Mesendoderm (in vitro differentiated cells): ENCODE measurements around the gene NLN.
"Not testable (repeated sequence)": the region's sequence is repeated elsewhere in the genome, so short reads cannot be mapped to it uniquely, and the experiment has no call there.

Source experiments
- DNase-seq: peaks from one replicate; pipeline ENCODE4 v3.0.0; 2013
- H2AK5ac ChIP-seq: 2 replicates; pipeline ENCODE4 v1.6.1; 2013; ENCODE audit warnings: low read length, inconsistent platforms
- H2BK120ac ChIP-seq: 2 replicates; pipeline ENCODE4 v1.6.1; 2013; ENCODE audit warnings: low read depth, mild to moderate bottlenecking, low read length, moderate library complexity, mixed read lengths
- H2BK15ac ChIP-seq: replicated peaks from 2 replicates; pipeline ENCODE4 v1.6.1; 2013; ENCODE audit warnings: low read depth, mild to moderate bottlenecking, moderate library complexity
- H2BK5ac ChIP-seq: 2 replicates; pipeline ENCODE4 v1.6.1; 2013; ENCODE audit warnings: low read length, inconsistent platforms
- H3K18ac ChIP-seq: 2 replicates; pipeline ENCODE4 v1.6.1; 2013; ENCODE audit warnings: mild to moderate bottlenecking, low read length, mixed read lengths
- H3K23ac ChIP-seq: one replicate; pipeline ENCODE4 v1.6.1; 2013; ENCODE audit warnings: low read length
- H3K27ac ChIP-seq: 2 replicates; pipeline ENCODE4 v1.5.1; 2013; ENCODE audit warnings: low read depth, mild to moderate bottlenecking, inconsistent platforms, low read length, moderate library complexity
- H3K27me3 ChIP-seq: 2 replicates; pipeline ENCODE4 v1.6.1; 2013; ENCODE audit warnings: low read length, control low read depth, mild to moderate bottlenecking, inconsistent platforms; ENCODE audit not compliant: insufficient read depth, poor library complexity
- H3K36me3 ChIP-seq: 2 replicates; pipeline ENCODE4 v1.6.1; 2013; ENCODE audit warnings: low read length, inconsistent platforms; ENCODE audit not compliant: control insufficient read depth, insufficient read depth
- H3K4ac ChIP-seq: one replicate; pipeline ENCODE4 v1.6.1; 2013; ENCODE audit warnings: low read depth, mild to moderate bottlenecking, low read length, moderate library complexity
- H3K4me1 ChIP-seq: 2 replicates; pipeline ENCODE4 v1.6.1; 2013; ENCODE audit warnings: low read depth, low read length, inconsistent platforms; ENCODE audit not compliant: control insufficient read depth
- H3K4me2 ChIP-seq: 2 replicates; pipeline ENCODE4 v1.6.1; 2013; ENCODE audit warnings: low read length
- H3K4me3 ChIP-seq: 2 replicates; pipeline ENCODE4 v1.5.1; 2013; ENCODE audit warnings: mild to moderate bottlenecking, low read length
- H3K56ac ChIP-seq: one replicate; pipeline ENCODE4 v1.6.1; 2013; ENCODE audit warnings: low read length
- H3K79me1 ChIP-seq: 2 replicates; pipeline ENCODE4 v1.6.1; 2013; ENCODE audit warnings: low read length, inconsistent platforms
- H3K79me2 ChIP-seq: 2 replicates; pipeline ENCODE4 v1.6.1; 2013; ENCODE audit warnings: mild to moderate bottlenecking, low read length; ENCODE audit not compliant: control insufficient read depth, insufficient read depth
- H3K9ac ChIP-seq: 2 replicates; pipeline ENCODE4 v1.6.1; 2013; ENCODE audit warnings: low read length, inconsistent platforms
- H4K5ac ChIP-seq: one replicate; pipeline ENCODE4 v1.6.1; 2013; ENCODE audit warnings: low read length
- H4K8ac ChIP-seq: one replicate; pipeline ENCODE4 v1.6.1; 2013; ENCODE audit warnings: low read depth, mild to moderate bottlenecking, control low read depth, low read length, moderate library complexity
- WGBS: extraction: QIAGEN DNeasy Blood & Tissue Kit; methylation state at CpG from one replicate; pipeline ENCODE4 v1.1.7; 2013; ENCODE audit warnings: low lambda C conversion rate, missing lambda C conversion rate; ENCODE audit not compliant: insufficient coverage; ENCODE audit errors: extremely low coverage; 5-methylcytosine and 5-hydroxymethylcytosine counted together

The NLN gene

GRCh38 chr5:65734196-65734775, 12.3 kb downstream of the NLN start:
- not testable (repeated sequence) for H3K4me1 ChIP-seq, H4K8ac ChIP-seq, H3K4me3 ChIP-seq, DNase-seq, H3K79me1 ChIP-seq, H2AK5ac ChIP-seq, H3K18ac ChIP-seq, H3K27ac ChIP-seq, H3K4ac ChIP-seq, H3K27me3 ChIP-seq, H3K4me2 ChIP-seq, H3K56ac ChIP-seq, H4K5ac ChIP-seq, H3K36me3 ChIP-seq, H2BK120ac ChIP-seq, H3K23ac ChIP-seq, H2BK5ac ChIP-seq, H2BK15ac ChIP-seq, H3K9ac ChIP-seq
- WGBS = no CpG with 5 or more reads among the region's 7 CpGs
- peaks cover 41% of the 10 kb centered on the region for H3K79me2 ChIP-seq

- Histone ChIP-seq H3K36me3 (no peaks in the 10 kb centered on the region), H2BK120ac (no peak overlapping the region), H3K27ac (no peak overlapping the region), H3K56ac (no peak overlapping the region), H3K4me2 (no peak overlapping the region), H3K79me2 (peaks cover 36% of the 10 kb centered on the region), H4K5ac (no peak overlapping the region), H2AK5ac (no peak overlapping the region), H3K4me3 (no peak overlapping the region), H3K23ac (no peak overlapping the region), H2BK5ac (no peak overlapping the region), H4K8ac (no peak overlapping the region), H3K4me1 (peaks cover 2% of the 10 kb centered on the region), H3K79me1 (peaks cover 8% of the 10 kb centered on the region), H3K27me3 (no peaks in the 10 kb centered on the region), H3K18ac (no peak overlapping the region), H3K4ac (no peak overlapping the region), H2BK15ac (no peak overlapping the region), H3K9ac (no peak overlapping the region)
- WGBS = no CpG with 5 or more reads among the region's 1 CpG
- peak; percentile 37 for DNase-seq
These were observed 12.9 kb downstream of the NLN start for GRCh38 chr5:65734921-65735320.

- WGBS = no CpG with 5 or more reads among the region's 1 CpG
- no peak overlapping the region for H2BK15ac ChIP-seq
These were observed 14.0 kb downstream of the NLN start for GRCh38 chr5:65736011-65736410.

DNA sequence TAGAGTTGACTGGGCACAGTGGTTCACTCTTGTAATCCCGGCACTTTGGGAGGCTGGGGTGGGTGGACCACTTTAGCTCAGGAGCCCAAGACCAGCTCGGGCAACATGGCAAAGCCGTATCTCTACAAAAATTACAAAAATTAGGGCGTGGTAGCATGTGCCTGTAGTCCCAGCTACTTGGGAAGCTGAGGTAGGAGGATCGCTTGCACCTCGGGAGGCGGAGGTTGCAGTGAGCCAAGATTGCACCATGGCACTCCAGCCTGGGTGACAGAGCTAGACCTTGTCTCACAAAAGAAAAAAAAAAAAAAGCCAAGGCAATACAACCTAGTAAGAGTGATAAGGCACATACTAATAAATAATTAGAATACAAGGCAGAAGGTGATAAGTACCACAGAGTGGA, 15.8 kb downstream of the NLN start:
- Histone ChIP-seq H3K4ac (no peak overlapping the region), H3K56ac (no peak overlapping the region), H4K5ac (no peak overlapping the region), H3K27me3 (no peaks in the 10 kb centered on the region), H3K79me1 (peaks cover 5% of the 10 kb centered on the region), H2BK120ac (no peak overlapping the region), H2BK5ac (no peak overlapping the region), H3K9ac (no peak overlapping the region), H3K4me3 (no peak overlapping the region), H4K8ac (no peak overlapping the region), H3K36me3 (no peaks in the 10 kb centered on the region), H3K4me2 (no peak overlapping the region), H3K23ac (no peak overlapping the region), H3K18ac (no peak overlapping the region), H2BK15ac (no peak overlapping the region), H2AK5ac (no peak overlapping the region), H3K27ac (no peak overlapping the region), H3K4me1 (peaks cover 2% of the 10 kb centered on the region), H3K79me2 (peaks cover 38% of the 10 kb centered on the region)
- WGBS = no CpG with 5 or more reads among the region's 7 CpGs
- no peak for DNase-seq

More at GRCh38 chr5:65736011-65736410, 14.0 kb downstream of the NLN start:
- Histone ChIP-seq H2AK5ac (no peak overlapping the region), H3K23ac (no peak overlapping the region), H3K56ac (no peak overlapping the region), H3K4me1 (peaks cover 2% of the 10 kb centered on the region), H3K27ac (no peak overlapping the region), H3K18ac (no peak overlapping the region), H2BK5ac (no peak overlapping the region), H3K36me3 (no peaks in the 10 kb centered on the region), H3K79me2 (peaks cover 38% of the 10 kb centered on the region), H3K9ac (no peak overlapping the region), H3K4me2 (no peak overlapping the region), H2BK120ac (no peak overlapping the region), H4K5ac (no peak overlapping the region), H3K27me3 (no peaks in the 10 kb centered on the region), H3K4me3 (no peak overlapping the region), H3K4ac (no peak overlapping the region), H3K79me1 (peaks cover 7% of the 10 kb centered on the region), H4K8ac (no peak overlapping the region)
- no peak for DNase-seq

DNA sequence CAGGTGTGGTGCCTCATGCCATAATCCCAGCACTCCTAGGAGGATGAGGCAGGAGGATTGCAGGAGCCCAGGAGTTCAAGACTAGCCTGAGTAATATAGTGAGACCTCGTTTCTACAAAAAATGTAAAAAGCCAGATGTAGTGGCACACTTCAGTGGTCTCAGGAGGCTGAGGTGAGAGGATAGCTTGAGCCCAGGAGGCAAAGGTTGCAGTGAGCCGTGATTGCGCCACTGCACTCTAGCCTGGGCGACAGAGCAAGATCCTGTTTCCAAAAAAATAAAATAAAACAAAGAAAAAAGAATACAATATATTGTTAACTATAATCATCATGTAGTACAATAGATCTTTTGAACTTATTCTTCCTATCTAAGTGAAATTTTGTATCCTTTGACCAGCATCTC, 16.3 kb downstream of the NLN start:
- no peak overlapping the region for H4K8ac ChIP-seq
- WGBS = no CpG with 5 or more reads among the region's 4 CpGs

GRCh38 chr5:65739162-65739561, 17.2 kb downstream of the NLN start:
- H3K56ac ChIP-seq = no peak overlapping the region
- no peak overlapping the region for H3K9ac ChIP-seq
- H3K27me3 ChIP-seq = no peaks in the 10 kb centered on the region
- H2AK5ac ChIP-seq = no peak overlapping the region
- H3K4ac ChIP-seq = no peak overlapping the region
- peaks cover 43% of the 10 kb centered on the region for H3K79me2 ChIP-seq
- no peak for DNase-seq
- H2BK5ac ChIP-seq = no peak overlapping the region
- no peak overlapping the region for H3K4me3 ChIP-seq
- peaks cover 5% of the 10 kb centered on the region for H3K79me1 ChIP-seq
- H3K27ac ChIP-seq = no peak overlapping the region
- no peak overlapping the region for H3K18ac ChIP-seq
- H4K5ac ChIP-seq = no peak overlapping the region
- H3K4me1 ChIP-seq = peaks cover 2% of the 10 kb centered on the region
- H3K23ac ChIP-seq = no peak overlapping the region
- H3K36me3 ChIP-seq = no peaks in the 10 kb centered on the region
- H4K8ac ChIP-seq = no peak overlapping the region
- H2BK120ac ChIP-seq = no peak overlapping the region
- H3K4me2 ChIP-seq = no peak overlapping the region
- H2BK15ac ChIP-seq = no peak overlapping the region

More for the DNA sequence above, 16.3 kb downstream of the NLN start:
- no peak overlapping the region for H3K27ac ChIP-seq
- H3K4me2 ChIP-seq = no peak overlapping the region
- H3K79me2 ChIP-seq = peaks cover 38% of the 10 kb centered on the region
- H3K4me3 ChIP-seq = no peak overlapping the region
- H3K79me1 ChIP-seq = peaks cover 5% of the 10 kb centered on the region
- H2BK120ac ChIP-seq = no peak overlapping the region
- H3K4ac ChIP-seq = no peak overlapping the region
- no peak overlapping the region for H4K5ac ChIP-seq
- H2BK5ac ChIP-seq = no peak overlapping the region
- no peak overlapping the region for H2BK15ac ChIP-seq
- no peak overlapping the region for H3K9ac ChIP-seq
- no peak overlapping the region for H3K23ac ChIP-seq
- H2AK5ac ChIP-seq = no peak overlapping the region
- no peak overlapping the region for H3K18ac ChIP-seq
- no peaks in the 10 kb centered on the region for H3K27me3 ChIP-seq
- H3K36me3 ChIP-seq = no peaks in the 10 kb centered on the region
- H3K4me1 ChIP-seq = peaks cover 2% of the 10 kb centered on the region
- no peak for DNase-seq
- no peak overlapping the region for H3K56ac ChIP-seq
